ENCODE measurements around the gene RCSD1.
"Not testable (repeated sequence)": the region's sequence is repeated elsewhere in the genome, so short reads cannot be mapped to it uniquely, and the experiment has no call there.

Gene RCSD1

GRCh38 chr1:167742392-167743057 lies 112.5 kb downstream of the RCSD1 start:
- not testable (repeated sequence) for DNase-seq (ENCODE audit: low spot score)

- no peak for DNase-seq (ENCODE audit: low spot score)
Measured at GRCh38 chr1:167744901-167745300, 114.9 kb downstream of the RCSD1 start.

- no peak for DNase-seq (ENCODE audit: low spot score)
Measured at GRCh38 chr1:167746013-167746672, 116.1 kb downstream of the RCSD1 start.

- no peak for DNase-seq (ENCODE audit: low spot score)
Measured at GRCh38 chr1:167746988-167747655, 117.1 kb downstream of the RCSD1 start.

- DNase-seq (ENCODE audit: low spot score): no peak
Measured at GRCh38 chr1:167747988-167748387, 118.0 kb downstream of the RCSD1 start.

- no peak for DNase-seq (ENCODE audit: low spot score)
Measured at GRCh38 chr1:167748906-167749305, 118.9 kb downstream of the RCSD1 start.

- DNase-seq (ENCODE audit: low spot score): no peak
Measured at GRCh38 chr1:167749741-167750140, 119.7 kb downstream of the RCSD1 start.

GRCh38 chr1:167750641-167751040 lies 120.6 kb downstream of the RCSD1 start:
- DNase-seq (ENCODE audit: low spot score): no peak

GRCh38 chr1:167751676-167752075 lies 121.6 kb downstream of the RCSD1 start:
- no peak for DNase-seq (ENCODE audit: low spot score)

GRCh38 chr1:167752219-167752985 lies 122.4 kb downstream of the RCSD1 start:
- no peak for DNase-seq (ENCODE audit: low spot score)

GRCh38 chr1:167755654-167756053 lies 125.6 kb downstream of the RCSD1 start:
- peak; percentile 59 for DNase-seq (ENCODE audit: low spot score)
